A549 (cell line): Measurements from ENCODE around the gene ANKHD1. TPM values are rescaled to one million over a fixed set of nuclear protein-coding genes. Genes with fewer than 3 reads are reported as not detected.

Experiments used
- ATAC-seq, 2 experiments: fragments of 200-7000 bp in 1 of 2; fragments of >200 bp in 1 of 2; cut with Nextera tagmentation in 1 of 2; cut with Tn5 transposase in 1 of 2; 3 replicates each; pipeline versions ENCODE4 v1.8.0 to v1.9.1; 2018 to 2020; ENCODE audit warnings: mild to moderate bottlenecking in 1 of 2, moderate library complexity in 1 of 2
- CTCF ChIA-PET: fragments of 300-600 bp; sonication (Branson Sonifier 250); formaldehyde crosslinking; extraction: SDS; loops from one replicate; lab custom pipeline; 2021; ENCODE audit warnings: antibody characterized with exemption, inconsistent platforms; lab: Yijun Ruan, JAX
- POLR2A ChIA-PET: fragments of 350-600 bp; formaldehyde crosslinking; extraction: SDS; loops from one replicate; lab custom pipeline; 2021; ENCODE audit warnings: antibody characterized with exemption, inconsistent platforms; lab: Yijun Ruan, JAX
- DNase-seq, 2 experiments: peaks; one replicate each; pipeline versions ENCODE4 v3.0.0 to v3.0.0-alpha.2; 2011 to 2016; ENCODE audit warnings: low read depth in 1 of 2, low spot score in 1 of 2
- FAIRE-seq: peaks from 2 replicates; lab custom pipeline; 2011; peaks lifted over from hg19 to GRCh38; lab: Jason Lieb, UNC
- H3K27ac ChIP-seq, 2 experiments: fragments of >200 bp; sonication (Bioruptor Twin); formaldehyde crosslinking; 3 replicates each; pipeline ENCODE4 v1.5.1; 2016 to 2017
- H3K4me1 ChIP-seq: fragments of >200 bp; sonication (Bioruptor Twin); formaldehyde crosslinking; 3 replicates; pipeline ENCODE4 v1.6.1; 2016
- H3K4me2 ChIP-seq: fragments of >200 bp; sonication (Bioruptor Twin); formaldehyde crosslinking; 3 replicates; pipeline ENCODE4 v1.6.1; 2016
- H3K4me3 ChIP-seq: fragments of >200 bp; sonication (Bioruptor Twin); formaldehyde crosslinking; 3 replicates; pipeline ENCODE4 v1.5.1; 2016
- H3K9me3 ChIP-seq: fragments of >200 bp; sonication (Bioruptor Twin); formaldehyde crosslinking; 3 replicates; pipeline ENCODE4 v1.6.1; 2016
- BCL3 ChIP-seq: fragments of >200 bp; sonication (Bioruptor Twin); formaldehyde crosslinking; IDR thresholded peaks from 3 replicates; pipeline ENCODE4 v1.6.1; 2016
- BHLHE40 ChIP-seq: IDR thresholded peaks from 2 replicates; pipeline ENCODE4 v1.6.1; 2012; ENCODE audit warnings: low read depth, low read length, inconsistent platforms
- CEBPB ChIP-seq, 2 experiments: fragments of >200 bp in 1 of 2; sonication (Bioruptor Twin) in 1 of 2; formaldehyde crosslinking in 1 of 2; IDR thresholded peaks; 2 replicates each; pipeline ENCODE4 v1.6.1; 2012 to 2016
- CHD4 ChIP-seq: fragments of 200-600 bp; sonication (generic); IDR thresholded peaks from 2 replicates; pipeline ENCODE4 v1.6.1; 2016; ENCODE audit warnings: antibody characterized with exemption, mild to moderate bottlenecking, borderline replicate concordance
- EHF ChIP-seq: fragments of 250-450 bp; sonication (Bioruptor Pico); IDR thresholded peaks from 2 replicates; pipeline ENCODE4 v1.5.0; 2020; ENCODE audit warnings: mild to moderate bottlenecking
- FOSL2 ChIP-seq, 2 experiments: fragments of 450-650 bp in 1 of 2; fragments of >200 bp in 1 of 2; sonication (Bioruptor Twin) in 1 of 2; formaldehyde crosslinking; IDR thresholded peaks; 2 replicates each; pipeline versions ENCODE4 v1.5.0 to v1.6.1; 2016 to 2020; ENCODE audit warnings: mild to moderate bottlenecking in 1 of 2, moderate library complexity in 1 of 2
- FOXS1 ChIP-seq: fragments of 250-450 bp; sonication (Bioruptor Pico); IDR thresholded peaks from 2 replicates; pipeline ENCODE4 v1.5.0; 2020; ENCODE audit warnings: mild to moderate bottlenecking, moderate library complexity
- GATA3 ChIP-seq: IDR thresholded peaks from 2 replicates; pipeline ENCODE4 v1.6.1; 2012; ENCODE audit warnings: borderline replicate concordance
- HDAC2 ChIP-seq: fragments of 200-600 bp; sonication (generic); IDR thresholded peaks from 2 replicates; pipeline ENCODE4 v1.6.1; 2016
- HES2 ChIP-seq: fragments of >200 bp; sonication (Bioruptor Twin); formaldehyde crosslinking; IDR thresholded peaks from 2 replicates; pipeline ENCODE4 v1.6.1; 2016
- HOXA7 ChIP-seq: fragments of 250-450 bp; sonication (Bioruptor Pico); IDR thresholded peaks from 2 replicates; pipeline ENCODE4 v1.5.0; 2020; ENCODE audit warnings: mild to moderate bottlenecking, moderate library complexity
- HOXB5 ChIP-seq: fragments of 250-450 bp; sonication (Bioruptor Pico); IDR thresholded peaks from 2 replicates; pipeline ENCODE4 v1.5.0; 2020; ENCODE audit warnings: mild to moderate bottlenecking, moderate library complexity
- JUN ChIP-seq, 2 experiments: fragments of >200 bp; sonication (Bioruptor Twin); formaldehyde crosslinking; IDR thresholded peaks; 2 replicates in 1 of 2; 3 replicates in 1 of 2; pipeline ENCODE4 v1.6.1; 2016 to 2017
- KDM1A ChIP-seq: fragments of 200-600 bp; sonication (generic); IDR thresholded peaks from 2 replicates; pipeline ENCODE4 v1.6.1; 2016; ENCODE audit warnings: low read depth, mild to moderate bottlenecking
- KDM5A ChIP-seq: fragments of 200-600 bp; sonication (generic); IDR thresholded peaks from 2 replicates; pipeline ENCODE4 v1.6.1; 2016; ENCODE audit warnings: antibody characterized with exemption, mild to moderate bottlenecking
- MAFK ChIP-seq: fragments of 450-650 bp; IDR thresholded peaks from 2 replicates; pipeline ENCODE4 v1.6.1; 2014; ENCODE audit not compliant: partially characterized antibody
- MAZ ChIP-seq: fragments of 150-350 bp; IDR thresholded peaks from 2 replicates; pipeline ENCODE4 v1.6.1; 2014; ENCODE audit warnings: antibody characterized with exemption, low read depth, low read length, borderline replicate concordance
- NR3C1 ChIP-seq: fragments of >200 bp; sonication (Bioruptor Twin); formaldehyde crosslinking; IDR thresholded peaks from 3 replicates; pipeline ENCODE4 v1.6.1; 2017
- PHF8 ChIP-seq: fragments of 200-600 bp; sonication (generic); IDR thresholded peaks from 2 replicates; pipeline ENCODE4 v1.6.1; 2016; ENCODE audit warnings: low read depth, mild to moderate bottlenecking, antibody characterized with exemption, moderate library complexity, borderline replicate concordance
- REST ChIP-seq: fragments of 200-600 bp; sonication (generic); IDR thresholded peaks from 2 replicates; pipeline ENCODE4 v1.6.1; 2016; ENCODE audit warnings: antibody characterized with exemption, mild to moderate bottlenecking, moderate library complexity
- RNF2 ChIP-seq: fragments of 200-600 bp; sonication (generic); IDR thresholded peaks from 2 replicates; pipeline ENCODE4 v1.6.1; 2016; ENCODE audit warnings: low read depth, mild to moderate bottlenecking, antibody characterized with exemption, moderate library complexity, borderline replicate concordance
- SMC3 ChIP-seq: fragments of >200 bp; sonication (Bioruptor Twin); formaldehyde crosslinking; IDR thresholded peaks from 3 replicates; pipeline ENCODE4 v1.6.1; 2018; ENCODE audit warnings: inconsistent platforms
- SREBF2 ChIP-seq: fragments of 450-650 bp; IDR thresholded peaks from 2 replicates; pipeline ENCODE4 v1.6.1; 2014; ENCODE audit warnings: mild to moderate bottlenecking, moderate library complexity
- ZC3H11A ChIP-seq: fragments of 450-650 bp; IDR thresholded peaks from 2 replicates; pipeline ENCODE4 v1.6.1; 2014; ENCODE audit warnings: antibody characterized with exemption, mild to moderate bottlenecking
- ZSCAN20 ChIP-seq: fragments of 250-450 bp; sonication (Bioruptor Pico); IDR thresholded peaks from 2 replicates; pipeline ENCODE4 v1.8.0; 2022; ENCODE audit warnings: mild to moderate bottlenecking, moderate library complexity
- WGBS: methylation state at CpG from one replicate; pipeline ENCODE4 v1.1.6; 2017; ENCODE audit errors: missing lambda C conversion rate; 5-methylcytosine and 5-hydroxymethylcytosine counted together
- polyA plus RNA-seq, 4 experiments: library from polyadenylated mRNA; depleted of rRNA in 3 of 4; stranded (reverse); fragments of >200 nt; fragmentation: RNase III in 1 of 4; extraction: RNeasy Plus Mini Kit Qiagen cat#74134 plus additional on column Dnase treatment in 1 of 4; gene quantifications; 2 replicates in 3 of 4; 3 replicates in 1 of 4; pipeline ENCODE4 v1.2.3, GENCODE V29; 2011 to 2017

Gene ANKHD1
- polyA plus RNA-seq, 2 of the 4 experiments (the other 2 are of a cell fraction): 46.9 to 94.1 TPM

GRCh38 chr5:140540227-140540626 lies 138.6 kb downstream of the ANKHD1 start:
- no peak for ATAC-seq
- Histone ChIP-seq H3K27ac (no peak overlapping the region), H3K4me3 (no peak overlapping the region), H3K4me1 (no peaks in the 10 kb centered on the region), H3K9me3 (no peaks in the 10 kb centered on the region), H3K4me2 (no peak overlapping the region)
- TF ChIP-seq RNF2 (no peak), HES2 (no peak), KDM5A (no peak), BHLHE40 (no peak), PHF8 (no peak), JUN (IDR thresholded peaks at IDR 0.05) (no peak), NR3C1 (no peak), FOSL2 (IDR thresholded peaks at IDR 0.05) (no peak), FOSL2 (CRISPR knock-in tag; IDR thresholded peaks at IDR 0.05) (no peak), BCL3 (no peak), GATA3 (no peak), MAFK (no peak), HDAC2 (no peak), CHD4 (no peak), EHF (CRISPR knock-in tag) (no peak), SREBF2 (no peak)
- 82% methylated on average over 1 of the region's 1 CpG for WGBS
- FAIRE-seq: no peak
- ChIA-PET POLR2A (interaction anchor here (0.7 kb wide), 1 partner anchor 17 kb away, joined by 3 read pairs; the partner anchor contains the start of gene SRA1), CTCF (no interaction called here)
- no peak for DNase-seq

- POLR2A ChIA-PET: no interaction called here
- FAIRE-seq: no peak
Observed at GRCh38 chr5:140542972-140543371, 141.3 kb downstream of the ANKHD1 start.

GRCh38 chr5:140544986-140545385 lies 143.4 kb downstream of the ANKHD1 start:
- no peak for DNase-seq
- WGBS: 89% methylated on average over 7 of the region's 7 CpGs
- ATAC-seq: no peak
- H3K4me3 ChIP-seq: no peak overlapping the region
- no peak overlapping the region for H3K27ac ChIP-seq
- ChIA-PET CTCF (interaction anchor here (1.4 to 4.2 kb wide), 2 partner anchors 8 to 89 kb away, joined by 4 to 21 read pairs; partner anchors contain the start of gene CD14), POLR2A (no interaction called here)
- no peak for FAIRE-seq
- H3K9me3 ChIP-seq: no peaks in the 10 kb centered on the region
- peaks cover 26% of the 10 kb centered on the region for H3K4me1 ChIP-seq
- no peak for TF ChIP-seq ZC3H11A
- TF ChIP-seq SMC3: no peak
- no peak for TF ChIP-seq BCL3
- TF ChIP-seq REST: no peak
- TF ChIP-seq MAFK: no peak
- TF ChIP-seq ZSCAN20 (CRISPR knock-in tag): no peak
- TF ChIP-seq RNF2: no peak
- TF ChIP-seq FOXS1 (CRISPR knock-in tag): no peak
- H3K4me2 ChIP-seq: no peak overlapping the region

More at GRCh38 chr5:140542972-140543371, 141.3 kb downstream of the ANKHD1 start:
- WGBS: 90% methylated on average over 5 of the region's 5 CpGs
- ATAC-seq (no peak), DNase-seq (no peak)
- H3K27ac ChIP-seq: no peak overlapping the region
- no peak overlapping the region for H3K4me2 ChIP-seq
- H3K9me3 ChIP-seq: no peaks in the 10 kb centered on the region
- CTCF ChIA-PET: no interaction called here
- peaks cover 16% of the 10 kb centered on the region for H3K4me1 ChIP-seq
- no peak overlapping the region for H3K4me3 ChIP-seq
- TF ChIP-seq CEBPB (IDR thresholded peaks at IDR 0.05) (no peak), MAFK (no peak), MAZ (no peak), KDM1A (no peak), HOXA7 (CRISPR knock-in tag) (no peak), CHD4 (no peak), SREBF2 (no peak), HOXB5 (CRISPR knock-in tag) (no peak)
